T-cell (primary cell): ENCODE data around the gene CERS6. TPM values are rescaled to one million over a fixed set of nuclear protein-coding genes. Genes with fewer than 3 reads are reported as not detected.

ENCODE experiments used
- ATAC-seq, 4 experiments: fragments of 200-7000 bp in 3 of 4; fragments of 150-1000 bp in 1 of 4; cut with Tn5 transposase; replicated peaks in 1 of 4; 1 replicate in 3 of 4; 2 replicates in 1 of 4; pipeline ENCODE4 v1.10.0; 2021; ENCODE audit warnings: moderate library complexity in 3 of 4, mild to moderate bottlenecking in 2 of 4, moderate number of reproducible peaks in 1 of 4
- CTCF ChIA-PET, 2 donors: fragments of 300-600 bp; sonication (Branson Sonifier 250); formaldehyde crosslinking; loops; one replicate each; lab custom pipeline; 2022; ENCODE audit warnings: antibody characterized with exemption in 2 of 2; lab: Charles Lee
- POLR2A ChIA-PET, 2 donors: fragments of 300-600 bp; sonication (Branson Sonifier 250); formaldehyde crosslinking; loops; one replicate each; lab custom pipeline; 2022; ENCODE audit warnings: antibody characterized with exemption in 2 of 2; lab: Charles Lee
- DNase-seq, 35 experiments: peaks; one replicate each; pipeline versions ENCODE4 v3.0.0 to v3.0.0-alpha.2; 2013 to 2023
- H3K27ac ChIP-seq: one replicate; pipeline ENCODE4 v1.5.1; 2013; ENCODE audit warnings: low read length
- H3K27me3 ChIP-seq, 2 experiments: replicated peaks in 1 of 2; 1 replicate in 1 of 2; 2 replicates in 1 of 2; pipeline versions ENCODE4 v1.6.1 to v1.7.0; 2013; ENCODE audit warnings: low read length in 1 of 2, mixed read lengths in 1 of 2; ENCODE audit not compliant: control insufficient read depth in 2 of 2, insufficient read depth in 2 of 2; ENCODE audit errors: extremely low read depth in 1 of 2
- H3K36me3 ChIP-seq, 2 donors: 1 replicate in 1 of 2; 2 replicates in 1 of 2; pipeline versions ENCODE4 v1.6.1 to v1.7.0; 2013; ENCODE audit warnings: low read length in 1 of 2; ENCODE audit not compliant: control insufficient read depth in 2 of 2, insufficient read depth in 1 of 2; ENCODE audit errors: extremely low read depth in 1 of 2
- H3K4me1 ChIP-seq, 2 experiments: 1 replicate in 1 of 2; 2 replicates in 1 of 2; pipeline versions ENCODE4 v1.6.1 to v1.7.0; 2013; ENCODE audit warnings: low read length in 2 of 2, mixed read lengths in 1 of 2; ENCODE audit not compliant: insufficient read depth in 2 of 2, control insufficient read depth in 1 of 2; ENCODE audit errors: extremely low read depth in 1 of 2
- H3K4me3 ChIP-seq, 2 donors: 1 replicate in 1 of 2; 2 replicates in 1 of 2; pipeline versions ENCODE4 v1.5.1 to v1.7.0; 2013; ENCODE audit warnings: mild to moderate bottlenecking in 2 of 2, low read length in 1 of 2, moderate library complexity in 1 of 2; ENCODE audit not compliant: control insufficient read depth in 1 of 2; ENCODE audit errors: extremely low read depth in 1 of 2
- H3K9me3 ChIP-seq: 2 replicates; pipeline ENCODE4 v1.7.0; 2013
- H3K27ac Mint-ChIP-seq, 2 donors: one replicate each; pipeline ENCODE4 v1.8.0; 2020 to 2021; ENCODE audit warnings: mild to moderate bottlenecking in 2 of 2, mixed read lengths in 2 of 2
- H3K27me3 Mint-ChIP-seq, 2 donors: one replicate each; pipeline ENCODE4 v1.8.0; 2021 to 2022; ENCODE audit warnings: mixed read lengths in 2 of 2
- H3K36me3 Mint-ChIP-seq: one replicate; pipeline ENCODE4 v1.8.0; 2021; ENCODE audit warnings: mixed read lengths
- H3K4me1 Mint-ChIP-seq, 3 donors: one replicate each; pipeline ENCODE4 v1.8.0; 2020 to 2022; ENCODE audit warnings: mixed read lengths in 3 of 3, mild to moderate bottlenecking in 1 of 3
- H3K4me3 Mint-ChIP-seq, 3 donors: one replicate each; pipeline ENCODE4 v1.8.0; 2020 to 2022; ENCODE audit warnings: mild to moderate bottlenecking in 3 of 3, mixed read lengths in 3 of 3, moderate library complexity in 3 of 3
- H3K9me3 Mint-ChIP-seq, 3 donors: one replicate each; pipeline ENCODE4 v1.8.0; 2020 to 2022; ENCODE audit warnings: mixed read lengths in 3 of 3
- WGBS: methylation state at CpG from one replicate; pipeline ENCODE4 v1.1.5; 2013; ENCODE audit warnings: missing lambda C conversion rate; ENCODE audit not compliant: insufficient coverage; 5-methylcytosine and 5-hydroxymethylcytosine counted together
- total RNA-seq, 35 experiments: library from RNA in 6 of 35; stranded (reverse) in 6 of 35; fragments of 120-200 nt in 1 of 35; gene quantifications; one replicate each; pipeline versions ENCODE4 v1.2.1 to v1.2.4 and lab custom pipeline; 2013 to 2026

CERS6 gene
- total RNA-seq, 5 donors from 2014 or later (not counting 1 experiment from before 2014, with no cell fraction given), result 11.1 to 20.3 (median 13.6) TPM

GRCh38 chr2:168564641-168565040 is 108.6 kb downstream of the CERS6 start:
- Histone ChIP-seq H3K36me3 (peaks cover 5 to 6% of the 10 kb centered on the region in 2 donors), H3K27ac (no peak overlapping the region), H3K4me1 (no peaks in the 10 kb centered on the region), H3K9me3 (no peaks in the 10 kb centered on the region), H3K4me3 (no peak overlapping the region), H3K27me3 (no peaks in the 10 kb centered on the region)
- ATAC-seq (no peak), DNase-seq (no peak)
- Mint-ChIP-seq H3K27me3 (no peaks in the 10 kb centered on the region), H3K36me3 (peaks cover 48% of the 10 kb centered on the region), H3K9me3 (peaks cover 0 to 4% (median 0%) of the 10 kb centered on the region in 3 donors), H3K27ac (no peak overlapping the region), H3K4me3 (no peak overlapping the region), H3K4me1 (peaks cover 32 to 38% (median 33%) of the 10 kb centered on the region in 3 donors)
- ChIA-PET CTCF (interaction anchor here in 1 of 2 donors (0.8 kb wide), 1 partner anchor 38 kb away, joined by 3 read pairs; no protein-coding TSS in a partner anchor), POLR2A (no interaction called here)

DNA sequence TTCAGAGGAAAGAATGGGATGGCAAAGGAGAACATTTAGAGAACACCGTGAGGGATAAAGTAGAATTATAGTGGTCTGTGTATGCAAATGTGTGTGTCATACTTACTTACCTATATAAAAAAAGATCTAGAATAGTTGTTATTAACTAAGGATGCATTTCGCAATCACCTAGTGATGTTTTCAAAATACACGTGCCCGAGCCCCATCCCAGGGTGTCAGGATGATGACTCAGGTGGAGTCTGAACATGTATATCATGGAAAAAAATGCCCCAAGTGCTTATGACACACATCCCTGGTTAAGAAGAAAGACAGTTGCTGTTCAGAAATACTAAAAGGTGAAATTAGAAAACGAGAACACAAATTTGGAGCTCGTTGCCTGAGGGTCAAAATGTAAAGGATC is 109.0 kb downstream of the CERS6 start:
- Histone ChIP-seq H3K27me3 (no peaks in the 10 kb centered on the region), H3K36me3 (peaks cover 5 to 6% of the 10 kb centered on the region in 2 donors), H3K4me3 (no peak overlapping the region), H3K27ac (no peak overlapping the region), H3K4me1 (no peaks in the 10 kb centered on the region), H3K9me3 (no peaks in the 10 kb centered on the region)
- peaks cover 43% of the 10 kb centered on the region for H3K36me3 Mint-ChIP-seq
- ATAC-seq (no peak), DNase-seq (no peak)
- H3K27ac Mint-ChIP-seq, result no peak overlapping the region
- no peak overlapping the region for H3K4me3 Mint-ChIP-seq
- peaks cover 35 to 38% (median 36%) of the 10 kb centered on the region in 3 donors for H3K4me1 Mint-ChIP-seq
- WGBS, result no CpG with 5 or more reads among the region's 6 CpGs
- H3K27me3 Mint-ChIP-seq, result no peaks in the 10 kb centered on the region
- H3K9me3 Mint-ChIP-seq, result peaks cover 0 to under 1% (median 0%) of the 10 kb centered on the region in 3 donors
- CTCF ChIA-PET, result interaction anchor here in 1 of 2 donors (0.8 kb wide), 1 partner anchor 38 kb away, joined by 3 read pairs; no protein-coding TSS in a partner anchor
- POLR2A ChIA-PET, result no interaction called here

DNA sequence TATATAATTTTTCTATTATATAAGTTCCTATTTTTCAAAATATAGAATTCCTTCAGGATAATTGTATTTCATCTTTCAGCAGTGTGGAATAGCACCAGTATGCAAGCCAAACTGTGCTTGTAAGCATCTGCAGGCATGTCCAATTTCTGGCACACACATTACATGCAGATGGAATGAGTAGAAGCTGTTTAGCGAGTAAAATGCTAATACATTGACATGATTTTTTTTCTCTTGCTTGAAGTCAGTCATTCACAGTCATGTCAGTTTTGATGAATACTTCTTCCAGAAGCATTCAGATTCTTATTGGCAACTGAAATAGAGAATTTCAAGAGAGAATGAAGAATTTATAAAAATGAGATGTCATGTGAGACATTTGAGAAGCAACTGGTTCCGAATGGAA is 109.4 kb downstream of the CERS6 start:
- H3K4me1 Mint-ChIP-seq, result peaks cover 36 to 38% (median 36%) of the 10 kb centered on the region in 3 donors
- no peaks in the 10 kb centered on the region for H3K9me3 ChIP-seq
- H3K36me3 ChIP-seq, result peaks cover 5 to 6% of the 10 kb centered on the region in 2 donors
- ATAC-seq (no peak), DNase-seq (no peak)
- H3K27ac ChIP-seq, result no peak overlapping the region
- POLR2A ChIA-PET, result no interaction called here
- no peaks in the 10 kb centered on the region for H3K4me1 ChIP-seq
- H3K36me3 Mint-ChIP-seq, result peaks cover 39% of the 10 kb centered on the region
- H3K4me3 ChIP-seq, result no peak overlapping the region
- CTCF ChIA-PET, result no interaction called here
- no peaks in the 10 kb centered on the region for H3K9me3 Mint-ChIP-seq
- no peak overlapping the region for H3K27ac Mint-ChIP-seq
- H3K27me3 ChIP-seq, result no peaks in the 10 kb centered on the region
- no peaks in the 10 kb centered on the region for H3K27me3 Mint-ChIP-seq
- H3K4me3 Mint-ChIP-seq, result no peak overlapping the region
- no CpG with 5 or more reads among the region's 2 CpGs for WGBS

DNA sequence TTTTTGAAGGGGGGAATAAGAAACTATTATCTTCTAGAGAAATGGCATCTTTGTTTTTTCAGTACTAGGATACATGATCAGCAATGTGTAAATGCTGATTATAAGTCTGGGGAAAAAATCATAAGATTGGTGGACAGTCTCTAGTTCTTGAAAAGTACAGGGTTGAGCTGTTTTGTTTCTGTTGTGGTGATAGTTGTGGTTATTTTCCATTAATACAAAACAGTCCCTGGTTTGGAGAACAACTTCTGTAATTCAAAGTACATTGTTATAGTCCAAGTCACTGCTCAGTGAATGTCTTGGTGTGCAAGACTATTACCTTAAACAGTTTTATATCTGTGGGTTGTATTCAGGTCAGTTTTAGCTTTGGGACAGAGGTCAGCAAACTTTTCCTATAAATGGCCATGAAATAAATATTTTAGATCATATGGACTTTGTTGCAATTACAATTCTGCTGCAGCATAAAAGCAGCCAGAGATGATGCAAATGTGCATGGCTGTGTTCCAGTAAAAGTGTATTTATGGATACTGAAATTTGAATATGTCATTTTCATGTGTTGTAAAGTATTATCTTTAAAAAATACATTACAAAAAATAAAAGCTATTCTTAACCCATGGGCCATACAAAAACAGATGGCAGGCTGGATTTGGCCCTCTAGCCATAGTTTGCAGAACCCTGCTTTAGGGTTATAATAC is 111.0 kb downstream of the CERS6 start:
- Mint-ChIP-seq H3K27me3 (no peaks in the 10 kb centered on the region), H3K27ac (no peak overlapping the region), H3K9me3 (no peaks in the 10 kb centered on the region), H3K36me3 (peaks cover 24% of the 10 kb centered on the region), H3K4me3 (no peak overlapping the region), H3K4me1 (peaks cover 35 to 40% (median 38%) of the 10 kb centered on the region in 3 donors)
- Histone ChIP-seq H3K27me3 (no peaks in the 10 kb centered on the region), H3K4me3 (no peak overlapping the region), H3K9me3 (no peaks in the 10 kb centered on the region), H3K27ac (no peak overlapping the region), H3K4me1 (no peaks in the 10 kb centered on the region), H3K36me3 (peaks cover 2 to 5% of the 10 kb centered on the region in 2 donors)
- ChIA-PET CTCF (interaction anchor here in 1 of 2 donors (0.6 to 0.8 kb wide), 2 partner anchors 97 to 191 kb away, joined by 3 to 4 read pairs; no protein-coding TSS in a partner anchor), POLR2A (interaction anchor here in 1 of 2 donors (1.0 kb wide), 1 partner anchor 8 kb away, joined by 3 read pairs; no protein-coding TSS in a partner anchor)
- ATAC-seq (no peak), DNase-seq (no peak)

GRCh38 chr2:168567836-168568235 is 111.8 kb downstream of the CERS6 start:
- H3K27ac ChIP-seq, result no peak overlapping the region
- CTCF ChIA-PET, result no interaction called here
- H3K36me3 ChIP-seq, result peaks cover 2% of the 10 kb centered on the region in 2 donors
- no peak for DNase-seq
- H3K9me3 ChIP-seq, result no peaks in the 10 kb centered on the region
- H3K4me1 ChIP-seq, result no peaks in the 10 kb centered on the region
- Mint-ChIP-seq H3K4me1 (peaks cover 37 to 40% (median 38%) of the 10 kb centered on the region in 3 donors), H3K27me3 (no peaks in the 10 kb centered on the region), H3K9me3 (peaks cover 0 to 3% (median 0%) of the 10 kb centered on the region in 3 donors), H3K27ac (no peak overlapping the region), H3K36me3 (peaks cover 19% of the 10 kb centered on the region), H3K4me3 (no peak overlapping the region)
- no peaks in the 10 kb centered on the region for H3K27me3 ChIP-seq
- ATAC-seq, result no peak
- no peak overlapping the region for H3K4me3 ChIP-seq
- POLR2A ChIA-PET, result no interaction called here
- WGBS, result no CpG with 5 or more reads among the region's 4 CpGs

DNA sequence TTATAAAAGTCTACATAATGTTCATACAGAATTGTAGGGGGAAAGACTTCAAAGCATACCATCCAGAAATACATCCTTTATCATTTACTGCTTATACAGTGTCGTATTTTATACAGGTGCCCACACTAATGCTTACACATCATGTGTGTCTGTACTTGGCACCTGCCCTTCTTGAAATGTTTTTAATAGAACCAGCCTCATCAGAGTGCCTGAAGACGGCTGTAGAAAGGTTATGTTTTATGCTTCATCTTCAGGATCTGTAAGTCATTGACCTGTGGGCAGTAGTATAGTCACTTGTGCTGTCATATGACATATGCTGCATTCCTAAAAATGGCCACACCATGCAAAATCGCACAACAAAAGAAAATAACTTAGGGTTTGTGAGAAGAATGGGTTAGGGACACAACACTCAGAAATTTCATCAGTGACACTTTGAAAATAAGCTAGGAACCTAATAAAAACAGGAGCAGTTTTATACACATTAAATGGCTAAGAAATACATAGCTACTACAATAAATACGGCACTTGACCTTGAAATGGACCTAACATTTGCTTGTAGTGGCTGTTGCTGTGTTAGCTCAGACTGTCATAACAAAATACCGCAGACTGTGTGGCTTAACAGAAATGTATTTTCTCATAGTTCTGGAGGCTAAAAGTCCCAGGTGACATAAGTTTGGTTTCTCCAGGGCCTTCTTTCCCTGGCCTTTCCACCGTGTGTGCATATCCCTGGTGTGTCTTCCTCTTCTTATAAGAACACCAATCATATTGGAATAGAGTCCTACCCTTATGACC is 112.6 kb downstream of the CERS6 start:
- H3K27ac ChIP-seq, result no peak overlapping the region
- H3K9me3 ChIP-seq, result no peaks in the 10 kb centered on the region
- Mint-ChIP-seq H3K36me3 (peaks cover 18% of the 10 kb centered on the region), H3K4me1 (peaks cover 30 to 36% (median 32%) of the 10 kb centered on the region in 3 donors), H3K27me3 (no peaks in the 10 kb centered on the region), H3K9me3 (peaks cover 0 to 5% (median 0%) of the 10 kb centered on the region in 3 donors), H3K27ac (no peak overlapping the region), H3K4me3 (no peak overlapping the region)
- ChIA-PET POLR2A (no interaction called here), CTCF (interaction anchor here in 1 of 2 donors (0.6 kb wide), 1 partner anchor 154 kb away, joined by 3 read pairs; no protein-coding TSS in a partner anchor)
- no peaks in the 10 kb centered on the region for H3K27me3 ChIP-seq
- DNase-seq (no peak), ATAC-seq (no peak)
- no peaks in the 10 kb centered on the region for H3K36me3 ChIP-seq
- WGBS, result 94% methylated on average over 2 of the region's 6 CpGs
- no peak overlapping the region for H3K4me3 ChIP-seq
- no peaks in the 10 kb centered on the region for H3K4me1 ChIP-seq
